Adipocyte (in vitro differentiated cells): Measurements from ENCODE around the gene MTF2.
A peak's percentile ranks its signal among the peaks of the same experiment; 100 is the strongest.

ENCODE experiments used
- DNase-seq: peaks from one replicate; pipeline ENCODE4 v3.0.0-alpha.2; 2015; ENCODE audit warnings: low read depth
- H3K27me3 ChIP-seq: replicated peaks from 2 replicates; pipeline ENCODE4 v1.7.0; 2013; ENCODE audit warnings: mild to moderate bottlenecking, low read length, moderate library complexity; ENCODE audit not compliant: control insufficient read depth, insufficient read depth
- H3K36me3 ChIP-seq: 2 replicates; pipeline ENCODE4 v1.7.0; 2013; ENCODE audit warnings: low read length, mild to moderate bottlenecking, moderate library complexity; ENCODE audit not compliant: control insufficient read depth, insufficient read depth, severe bottlenecking
- H3K4me1 ChIP-seq: 2 replicates; pipeline ENCODE4 v1.7.0; 2013; ENCODE audit warnings: mild to moderate bottlenecking, low read length, moderate library complexity; ENCODE audit not compliant: control insufficient read depth, insufficient read depth
- H3K4me3 ChIP-seq: 2 replicates; pipeline ENCODE4 v1.7.0; 2013; ENCODE audit warnings: mild to moderate bottlenecking, low read length, moderate library complexity
- H3K9ac ChIP-seq: 2 replicates; pipeline ENCODE4 v1.7.0; 2013; ENCODE audit warnings: mild to moderate bottlenecking, low read length, moderate library complexity
- H3K9me3 ChIP-seq: 2 replicates; pipeline ENCODE4 v1.7.0; 2013; ENCODE audit warnings: mild to moderate bottlenecking, low read length, moderate library complexity; ENCODE audit not compliant: control insufficient read depth

Gene MTF2

DNA sequence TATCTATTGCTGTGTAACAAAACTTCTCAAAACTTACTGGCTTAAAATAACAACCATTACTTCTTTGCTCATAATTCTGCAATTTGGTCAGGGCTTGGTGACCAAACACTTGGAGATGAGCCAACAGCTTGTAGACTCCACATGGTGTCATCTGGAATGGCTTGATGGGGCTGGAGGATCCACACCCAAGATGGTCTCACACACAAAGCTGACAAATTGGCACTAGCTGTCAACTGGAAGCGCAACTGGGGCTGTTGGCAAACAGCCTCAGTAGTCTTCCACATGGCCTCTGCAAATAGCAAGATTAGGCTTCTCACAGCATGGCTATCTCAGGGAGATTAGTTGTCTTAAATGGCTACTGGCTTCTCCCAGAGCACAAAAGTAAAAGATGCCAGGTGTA is 27.1 kb upstream of the MTF2 start:
- no peak for DNase-seq
- Histone ChIP-seq H3K4me1 (no peaks in the 10 kb centered on the region), H3K9ac (no peak overlapping the region), H3K9me3 (no peaks in the 10 kb centered on the region), H3K36me3 (no peaks in the 10 kb centered on the region), H3K4me3 (no peak overlapping the region), H3K27me3 (peaks cover 14% of the 10 kb centered on the region)

DNA sequence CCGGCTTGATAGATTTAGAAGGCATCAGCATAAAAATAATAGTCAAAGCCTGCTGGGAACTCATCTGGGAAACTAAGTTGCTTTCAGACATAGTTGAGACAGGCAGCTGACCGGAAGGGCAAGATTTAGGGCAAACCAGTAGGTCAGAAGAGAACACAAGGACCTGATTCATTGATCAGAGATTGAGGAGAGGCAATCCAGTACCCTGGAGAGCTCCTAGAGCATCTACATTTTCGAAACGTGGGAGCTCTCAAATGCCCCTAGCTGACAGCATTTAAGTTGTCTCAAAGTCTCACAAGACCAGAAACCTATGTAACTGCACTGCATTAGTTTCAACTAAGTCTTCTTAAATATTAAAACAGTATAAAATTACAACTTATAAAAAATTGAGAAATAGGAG is 22.9 kb upstream of the MTF2 start:
- Histone ChIP-seq H3K4me3 (no peak overlapping the region), H3K27me3 (peaks cover 17% of the 10 kb centered on the region), H3K9me3 (no peaks in the 10 kb centered on the region), H3K4me1 (no peaks in the 10 kb centered on the region), H3K9ac (no peak overlapping the region), H3K36me3 (no peaks in the 10 kb centered on the region)
- peak; percentile 50 for DNase-seq

- Histone ChIP-seq H3K36me3 (no peaks in the 10 kb centered on the region), H3K9me3 (no peaks in the 10 kb centered on the region), H3K9ac (no peak overlapping the region), H3K4me1 (no peaks in the 10 kb centered on the region), H3K4me3 (no peak overlapping the region), H3K27me3 (peaks cover 17% of the 10 kb centered on the region)
- no peak for DNase-seq
Measured at GRCh38 chr1:93056649-93057048, 22.4 kb upstream of the MTF2 start.

DNA sequence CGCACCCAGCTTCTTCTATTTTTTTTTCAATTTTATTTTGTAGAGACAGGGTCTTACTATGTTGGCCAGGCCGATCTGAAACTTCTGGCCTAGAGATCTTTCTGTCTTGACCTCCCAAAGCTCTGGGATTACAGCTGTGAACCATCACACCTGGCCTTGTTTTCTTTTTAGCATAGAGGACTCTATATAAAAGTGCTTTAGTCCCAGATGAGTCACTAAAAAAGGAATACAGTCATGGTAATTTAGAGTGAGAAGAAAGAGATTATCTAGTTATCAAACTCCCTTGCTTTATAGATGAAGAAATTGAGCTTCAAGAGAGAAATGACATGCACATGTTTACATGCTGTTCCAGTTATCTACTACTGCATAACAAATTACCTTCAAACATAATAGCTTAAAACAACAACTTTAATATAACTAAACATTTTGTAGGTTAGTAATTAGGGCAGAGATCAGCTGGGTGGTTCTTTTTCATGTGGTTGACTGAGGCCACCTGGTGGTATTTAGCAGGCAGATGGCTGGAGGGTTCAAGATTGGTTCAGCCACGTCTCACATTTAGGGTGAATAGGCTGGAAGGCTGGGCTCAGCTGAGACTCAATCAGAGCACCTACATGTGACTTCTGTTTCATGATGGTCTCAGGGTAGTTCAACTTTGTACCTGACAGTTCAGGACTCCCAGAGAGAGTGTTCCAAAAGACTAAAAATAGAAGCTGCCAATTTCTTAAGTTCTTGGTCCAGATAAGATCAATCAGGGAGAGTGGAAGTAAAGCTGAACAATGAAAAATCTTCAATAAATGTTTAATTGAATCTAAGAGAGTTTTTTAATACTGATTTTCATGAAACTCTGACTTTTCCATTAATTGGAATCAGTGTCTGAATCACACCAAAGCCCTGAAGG is 16.9 kb upstream of the MTF2 start:
- Histone ChIP-seq H3K4me1 (peaks cover 4% of the 10 kb centered on the region), H3K4me3 (no peak overlapping the region), H3K27me3 (peaks cover 25% of the 10 kb centered on the region), H3K9ac (no peak overlapping the region), H3K9me3 (no peaks in the 10 kb centered on the region), H3K36me3 (no peaks in the 10 kb centered on the region)
- peak; percentile 22 for DNase-seq

GRCh38 chr1:93076268-93076667 is 2.8 kb upstream of the MTF2 start:
- peaks cover 14% of the 10 kb centered on the region for H3K4me1 ChIP-seq
- H3K9ac ChIP-seq, result no peak overlapping the region
- H3K4me3 ChIP-seq, result no peak overlapping the region
- DNase-seq, result no peak
- H3K27me3 ChIP-seq, result no peaks in the 10 kb centered on the region
- H3K36me3 ChIP-seq, result no peaks in the 10 kb centered on the region
- no peaks in the 10 kb centered on the region for H3K9me3 ChIP-seq

DNA sequence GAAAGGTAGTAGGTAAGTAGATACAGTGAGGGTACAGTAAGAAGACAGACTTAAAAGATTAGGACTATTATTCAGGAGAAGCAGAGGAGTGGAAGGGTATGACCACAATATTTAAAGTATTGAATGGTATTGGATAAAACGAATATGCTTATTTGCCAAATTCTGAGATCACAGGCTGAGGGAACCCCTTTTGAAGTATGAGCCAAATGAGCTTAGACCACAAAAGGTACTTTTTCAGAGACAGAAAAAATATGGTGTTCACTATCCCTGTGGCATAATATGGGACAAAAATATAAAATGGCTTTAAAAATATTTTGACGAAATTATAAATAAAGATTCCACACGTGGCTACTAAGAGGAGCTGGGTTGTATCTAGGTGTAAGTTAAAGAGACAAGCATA is 880 bp upstream of the MTF2 start:
- Histone ChIP-seq H3K4me1 (peaks cover 25% of the 10 kb centered on the region), H3K9me3 (no peaks in the 10 kb centered on the region), H3K4me3 (peak overlapping the region; percentile 100), H3K36me3 (no peaks in the 10 kb centered on the region), H3K27me3 (no peaks in the 10 kb centered on the region), H3K9ac (peak overlapping the region; percentile 92)
- DNase-seq, result no peak

GRCh38 chr1:93078638-93078985 is 471 bp upstream of the MTF2 start:
- Histone ChIP-seq H3K4me1 (peaks cover 25% of the 10 kb centered on the region), H3K9me3 (no peaks in the 10 kb centered on the region), H3K9ac (peak overlapping the region; percentile 92), H3K27me3 (no peaks in the 10 kb centered on the region), H3K4me3 (peak overlapping the region; percentile 100), H3K36me3 (no peaks in the 10 kb centered on the region)
- DNase-seq, result no peak

DNA sequence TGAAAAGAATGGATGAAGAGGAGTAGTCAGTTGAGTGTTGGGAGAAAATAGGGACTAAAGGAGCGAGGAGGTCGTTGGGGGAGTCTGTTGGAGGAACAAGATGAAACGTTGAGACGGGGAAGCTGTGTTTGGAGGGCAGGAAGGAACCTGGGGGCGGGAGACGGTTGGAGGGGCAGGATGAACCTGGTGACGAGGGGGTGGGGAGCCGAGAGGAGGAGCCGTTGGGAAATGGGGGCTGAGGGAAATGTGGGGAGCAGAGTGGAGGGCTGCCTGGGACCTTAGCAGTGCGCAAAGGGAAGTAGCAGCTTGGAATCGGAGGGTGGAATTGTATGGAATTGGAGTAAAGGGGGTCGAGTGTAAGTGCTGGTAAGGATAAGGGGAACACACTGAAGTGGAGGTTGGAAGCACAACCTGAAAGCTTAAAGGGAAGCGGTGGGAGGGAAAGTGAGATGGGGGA is 630 bp downstream of the MTF2 start:
- peak; percentile 40 for DNase-seq
- Histone ChIP-seq H3K9ac (peak overlapping the region; percentile 92), H3K36me3 (no peaks in the 10 kb centered on the region), H3K4me1 (peaks cover 25% of the 10 kb centered on the region), H3K4me3 (peak overlapping the region; percentile 100), H3K27me3 (no peaks in the 10 kb centered on the region), H3K9me3 (no peaks in the 10 kb centered on the region)

DNA sequence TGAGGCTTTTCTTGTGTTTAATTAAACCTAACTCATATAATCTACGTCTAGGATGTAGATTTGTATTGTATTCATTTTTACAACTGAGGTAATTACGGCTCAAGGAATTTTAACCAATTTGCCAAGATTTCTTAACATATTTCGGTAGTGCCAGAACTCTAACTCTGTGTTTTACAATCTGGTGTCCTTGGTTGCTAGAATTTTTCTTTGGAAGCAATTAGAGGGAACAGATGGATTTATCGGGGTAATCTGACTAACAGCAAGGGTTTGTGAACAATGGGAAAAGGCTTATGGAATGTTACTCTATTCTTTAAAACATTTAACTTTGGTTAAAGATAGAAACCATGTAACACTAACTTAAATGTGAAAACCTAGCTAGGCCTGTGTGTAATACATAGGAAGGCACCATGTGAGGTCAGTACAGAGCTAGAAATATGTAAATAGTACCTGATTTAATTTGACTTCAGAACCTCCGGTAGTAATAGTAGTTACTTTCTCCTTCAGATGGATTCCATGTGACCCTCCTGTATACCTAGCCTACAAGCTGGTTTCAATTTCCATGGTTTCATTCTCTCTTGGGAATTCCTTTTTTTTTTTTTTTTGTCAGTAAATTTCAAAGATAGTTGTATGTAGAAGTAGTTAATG is 1.2 kb downstream of the MTF2 start:
- H3K4me1 ChIP-seq, result peaks cover 25% of the 10 kb centered on the region
- H3K27me3 ChIP-seq, result no peaks in the 10 kb centered on the region
- H3K36me3 ChIP-seq, result no peaks in the 10 kb centered on the region
- peak overlapping the region; percentile 100 for H3K4me3 ChIP-seq
- no peaks in the 10 kb centered on the region for H3K9me3 ChIP-seq
- DNase-seq, result peak; percentile 81
- H3K9ac ChIP-seq, result peak overlapping the region; percentile 92

- Histone ChIP-seq H3K9ac (peak overlapping the region; percentile 37), H3K4me1 (peaks cover 25% of the 10 kb centered on the region), H3K36me3 (peaks cover 7% of the 10 kb centered on the region), H3K27me3 (no peaks in the 10 kb centered on the region), H3K4me3 (peak overlapping the region; percentile 100), H3K9me3 (no peaks in the 10 kb centered on the region)
- peak; percentile 86 for DNase-seq
Measured at GRCh38 chr1:93081716-93082115, 2.6 kb downstream of the MTF2 start.

- peaks cover 7% of the 10 kb centered on the region for H3K36me3 ChIP-seq
- no peak overlapping the region for H3K4me3 ChIP-seq
- H3K4me1 ChIP-seq, result peaks cover 25% of the 10 kb centered on the region
- H3K9me3 ChIP-seq, result no peaks in the 10 kb centered on the region
- DNase-seq, result no peak
- no peak overlapping the region for H3K9ac ChIP-seq
- H3K27me3 ChIP-seq, result no peaks in the 10 kb centered on the region
Measured at GRCh38 chr1:93082313-93082712, 3.2 kb downstream of the MTF2 start.
